ENCODE results near the gene COG6.

- TF ChIP-seq, protein P1, sequence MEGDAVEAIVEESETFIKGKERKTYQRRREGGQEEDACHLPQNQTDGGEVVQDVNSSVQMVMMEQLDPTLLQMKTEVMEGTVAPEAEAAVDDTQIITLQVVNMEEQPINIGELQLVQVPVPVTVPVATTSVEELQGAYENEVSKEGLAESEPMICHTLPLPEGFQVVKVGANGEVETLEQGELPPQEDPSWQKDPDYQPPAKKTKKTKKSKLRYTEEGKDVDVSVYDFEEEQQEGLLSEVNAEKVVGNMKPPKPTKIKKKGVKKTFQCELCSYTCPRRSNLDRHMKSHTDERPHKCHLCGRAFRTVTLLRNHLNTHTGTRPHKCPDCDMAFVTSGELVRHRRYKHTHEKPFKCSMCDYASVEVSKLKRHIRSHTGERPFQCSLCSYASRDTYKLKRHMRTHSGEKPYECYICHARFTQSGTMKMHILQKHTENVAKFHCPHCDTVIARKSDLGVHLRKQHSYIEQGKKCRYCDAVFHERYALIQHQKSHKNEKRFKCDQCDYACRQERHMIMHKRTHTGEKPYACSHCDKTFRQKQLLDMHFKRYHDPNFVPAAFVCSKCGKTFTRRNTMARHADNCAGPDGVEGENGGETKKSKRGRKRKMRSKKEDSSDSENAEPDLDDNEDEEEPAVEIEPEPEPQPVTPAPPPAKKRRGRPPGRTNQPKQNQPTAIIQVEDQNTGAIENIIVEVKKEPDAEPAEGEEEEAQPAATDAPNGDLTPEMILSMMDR (IDR thresholded peaks at IDR 0.05; ENCODE audit: low read length): no peak
- TF ChIP-seq EZH2 (optimal IDR thresholded peaks at IDR 0.05; ENCODE audit: low read depth, low read length): no peak
These were observed 115.0 kb downstream of the COG6 start for GRCh38 chr13:39770221-39771090.

All from MM.1S (cell line).